ENCODE measurements around the gene DPEP2NB.

DNA sequence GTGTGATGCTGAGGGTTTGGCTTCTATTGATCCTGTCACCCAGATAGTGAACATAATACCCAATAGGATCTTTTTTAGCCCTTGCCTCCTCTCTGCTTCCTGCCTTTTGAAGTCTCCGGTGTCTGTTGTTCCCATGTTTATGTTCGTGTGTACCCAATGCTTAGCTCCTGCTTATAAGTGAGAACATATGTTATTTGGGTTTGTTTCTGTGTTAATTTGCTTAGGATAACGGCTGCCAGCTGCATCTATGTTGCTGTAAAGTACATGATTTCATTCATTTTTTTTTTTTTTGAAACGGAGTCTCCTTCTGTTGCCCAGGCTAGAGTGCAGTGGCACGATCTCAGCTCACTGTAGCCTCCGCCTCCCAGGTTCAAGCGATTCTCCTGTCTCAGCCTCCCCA is 30.4 kb upstream of the DPEP2NB start:
- TF ChIP-seq, protein P1, sequence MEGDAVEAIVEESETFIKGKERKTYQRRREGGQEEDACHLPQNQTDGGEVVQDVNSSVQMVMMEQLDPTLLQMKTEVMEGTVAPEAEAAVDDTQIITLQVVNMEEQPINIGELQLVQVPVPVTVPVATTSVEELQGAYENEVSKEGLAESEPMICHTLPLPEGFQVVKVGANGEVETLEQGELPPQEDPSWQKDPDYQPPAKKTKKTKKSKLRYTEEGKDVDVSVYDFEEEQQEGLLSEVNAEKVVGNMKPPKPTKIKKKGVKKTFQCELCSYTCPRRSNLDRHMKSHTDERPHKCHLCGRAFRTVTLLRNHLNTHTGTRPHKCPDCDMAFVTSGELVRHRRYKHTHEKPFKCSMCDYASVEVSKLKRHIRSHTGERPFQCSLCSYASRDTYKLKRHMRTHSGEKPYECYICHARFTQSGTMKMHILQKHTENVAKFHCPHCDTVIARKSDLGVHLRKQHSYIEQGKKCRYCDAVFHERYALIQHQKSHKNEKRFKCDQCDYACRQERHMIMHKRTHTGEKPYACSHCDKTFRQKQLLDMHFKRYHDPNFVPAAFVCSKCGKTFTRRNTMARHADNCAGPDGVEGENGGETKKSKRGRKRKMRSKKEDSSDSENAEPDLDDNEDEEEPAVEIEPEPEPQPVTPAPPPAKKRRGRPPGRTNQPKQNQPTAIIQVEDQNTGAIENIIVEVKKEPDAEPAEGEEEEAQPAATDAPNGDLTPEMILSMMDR (IDR thresholded peaks at IDR 0.05), result no peak
- TF ChIP-seq EP300 (IDR thresholded peaks at IDR 0.05), result no peak

All from ovary (tissue), 3 donors.